ENCODE data around the gene ABLIM1.

- TF ChIP-seq POLR2AphosphoS5 (IDR thresholded peaks at IDR 0.05) = no peak
- no peak for TF ChIP-seq CTCF (IDR thresholded peaks at IDR 0.05)
Measured at GRCh38 chr10:114638821-114639625, 19.1 kb downstream of the ABLIM1 start.

Measured in esophagus muscularis mucosa (tissue), 3 donors.